ENCODE measurements around the gene SURF1. TPM values are rescaled to one million over a fixed set of nuclear protein-coding genes. Genes with fewer than 3 reads are reported as not detected.
"Not testable (repeated sequence)": the region's sequence is repeated elsewhere in the genome, so short reads cannot be mapped to it uniquely, and the experiment has no call there.

The SURF1 gene
- total RNA-seq, 1 donor from 2014 or later = 58.7 TPM

- intact Hi-C loops (cut with DNase I) = no loop called here
- no peak for DNase-seq (ENCODE audit: low spot score)
Observed at GRCh38 chr9:133386338-133386737, 30.1 kb upstream of the SURF1 start.

GRCh38 chr9:133385452-133385851, 29.2 kb upstream of the SURF1 start:
- no peak for DNase-seq (ENCODE audit: low spot score)
- intact Hi-C loops (cut with DNase I) = no loop called here

- DNase-seq (ENCODE audit: low spot score) = no peak
- intact Hi-C loops (cut with DNase I) = no loop called here
Observed at GRCh38 chr9:133384736-133385321, 28.5 kb upstream of the SURF1 start.

- intact Hi-C loops (cut with DNase I) = no loop called here
- DNase-seq (ENCODE audit: low spot score) = no peak
Observed at GRCh38 chr9:133383438-133383837, 27.2 kb upstream of the SURF1 start.

- no peak for DNase-seq (ENCODE audit: low spot score)
- intact Hi-C loops (cut with DNase I) = no loop called here
Observed at GRCh38 chr9:133382507-133383141, 26.3 kb upstream of the SURF1 start.

GRCh38 chr9:133380734-133381133, 24.4 kb upstream of the SURF1 start:
- intact Hi-C loops (cut with DNase I) = no loop called here
- no peak for DNase-seq (ENCODE audit: low spot score)

- intact Hi-C loops (cut with DNase I) = no loop called here
- no peak for DNase-seq (ENCODE audit: low spot score)
Observed at GRCh38 chr9:133379153-133380086, 23.1 kb upstream of the SURF1 start.

- intact Hi-C loops (cut with DNase I) = no loop called here
- DNase-seq (ENCODE audit: low spot score) = no peak
Observed at GRCh38 chr9:133378408-133378962, 22.2 kb upstream of the SURF1 start.

GRCh38 chr9:133377721-133378216, 21.5 kb upstream of the SURF1 start:
- intact Hi-C loops (cut with DNase I) = no loop called here
- no peak for DNase-seq (ENCODE audit: low spot score)

- intact Hi-C loops (cut with DNase I); DNase-seq (ENCODE audit: low spot score): not testable (repeated sequence)
Observed at GRCh38 chr9:133377280-133377679, 21.0 kb upstream of the SURF1 start.

- peak; percentile 98 for DNase-seq (ENCODE audit: low spot score)
- intact Hi-C loops (cut with DNase I) = loop anchor here (1.0 kb wide), 2 partner anchors 28 to 40 kb away; partner anchors contain the start of genes MED22, RPL7A and SURF6
Observed at GRCh38 chr9:133375724-133376654, 19.7 kb upstream of the SURF1 start, which contains the start of the genes STKLD1 and SURF4. TSS of gene STKLD1 (plus strand) at chr9:133376366. CDS start at chr9:133376474, 108 bp downstream. TSS of gene SURF4 (minus strand) at chr9:133376060. CDS start at chr9:133375969, 91 bp downstream.

GRCh38 chr9:133375116-133375723, 18.9 kb upstream of the SURF1 start:
- DNase-seq (ENCODE audit: low spot score) = no peak
- intact Hi-C loops (cut with DNase I) = no loop called here

- intact Hi-C loops (cut with DNase I) = loop anchor here (5.0 kb wide), 1 partner anchor 43 kb away; the partner anchor contains the start of gene REXO4
- DNase-seq (ENCODE audit: low spot score) = no peak
Observed at GRCh38 chr9:133374612-133375115, 18.4 kb upstream of the SURF1 start.

GRCh38 chr9:133372144-133372543, 15.9 kb upstream of the SURF1 start:
- no peak for DNase-seq (ENCODE audit: low spot score)
- intact Hi-C loops (cut with DNase I) = loop anchor here (5.0 kb wide), 1 partner anchor 45 kb away; the partner anchor contains the start of gene REXO4

GRCh38 chr9:133371261-133371711, 15.0 kb upstream of the SURF1 start:
- intact Hi-C loops (cut with DNase I) = loop anchor here (5.0 kb wide), 1 partner anchor 46 kb away; the partner anchor contains the start of gene REXO4
- DNase-seq (ENCODE audit: low spot score) = no peak

- no peak for DNase-seq (ENCODE audit: low spot score)
- intact Hi-C loops (cut with DNase I) = loop anchor here (5.0 kb wide), 1 partner anchor 47 kb away; the partner anchor contains the start of gene REXO4
Observed at GRCh38 chr9:133370685-133371084, 14.4 kb upstream of the SURF1 start.

GRCh38 chr9:133369933-133370332, 13.6 kb upstream of the SURF1 start:
- DNase-seq (ENCODE audit: low spot score) = no peak
- intact Hi-C loops (cut with DNase I) = loop anchor here (5.0 kb wide), 1 partner anchor 47 kb away; the partner anchor contains the start of gene REXO4

GRCh38 chr9:133369422-133369821, 13.1 kb upstream of the SURF1 start:
- intact Hi-C loops (cut with DNase I) = no loop called here

More at GRCh38 chr9:133369422-133369821, 13.1 kb upstream of the SURF1 start:
- DNase-seq (ENCODE audit: low spot score) = no peak

All from cardiac septum (tissue), 1 donor.